Measurements from ENCODE around the gene RFLNA.

RFLNA gene

DNA sequence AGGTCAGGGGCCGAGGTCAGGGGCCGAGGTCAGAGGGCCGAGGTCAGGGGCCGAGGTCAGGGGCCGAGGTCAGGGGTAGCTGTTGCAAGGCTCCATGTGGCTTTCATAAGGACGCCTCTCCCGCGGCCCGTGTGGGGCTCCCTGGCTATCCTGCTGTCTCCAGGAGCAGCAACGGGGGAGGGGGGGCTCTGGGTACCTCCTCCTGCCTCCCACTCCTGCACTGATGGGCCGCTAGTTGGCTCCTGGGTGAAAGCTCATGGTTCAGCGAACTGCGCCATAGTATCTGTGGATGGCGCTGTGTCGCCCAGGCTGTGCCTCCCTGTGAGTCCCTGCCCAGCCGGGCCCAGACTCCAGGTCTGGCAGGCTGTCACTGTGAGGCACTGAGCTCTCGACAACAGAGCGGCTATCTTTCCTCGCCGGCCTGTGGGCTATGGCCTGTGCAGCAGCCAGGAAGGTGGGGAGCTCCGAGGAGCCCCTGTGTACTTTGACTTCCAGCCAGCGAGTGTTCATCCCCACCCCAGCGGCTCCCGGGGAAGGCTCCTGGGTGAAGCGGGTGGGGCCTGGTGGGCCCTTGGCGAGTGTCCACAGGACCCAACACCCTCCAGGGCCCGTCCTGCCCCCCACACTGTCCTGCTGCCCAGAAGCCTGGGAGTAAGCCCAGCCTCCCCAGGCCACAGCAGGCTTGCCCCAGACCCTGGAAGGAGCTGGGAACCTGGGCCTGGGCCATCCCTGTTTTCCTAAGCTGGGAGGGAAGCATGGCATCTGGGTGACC lies 8.1 kb downstream of the RFLNA start:
- Histone ChIP-seq H3K27ac (ENCODE audit: low read depth, low read length) (no peak overlapping the region), H3K36me3 (ENCODE audit: control insufficient read depth in 1 of 2, insufficient read depth in 2 of 2, low read length in 2 of 2) (peaks cover 0 to 14% of the 10 kb centered on the region in 2 donors), H3K4me1 (ENCODE audit: control insufficient read depth in 1 of 2, insufficient read depth in 2 of 2, low read length in 2 of 2) (no peaks in the 10 kb centered on the region), H3K9me3 (ENCODE audit: control insufficient read depth in 1 of 2, low read length in 2 of 2) (no peaks in the 10 kb centered on the region), H3K4me3 (ENCODE audit: low read depth in 1 of 2, low read length in 2 of 2) (no peak overlapping the region), H3K9ac (ENCODE audit: low read depth in 1 of 2, low read length in 2 of 2) (no peak overlapping the region), H3K27me3 (ENCODE audit: control insufficient read depth in 1 of 2, insufficient read depth in 2 of 2, low read length in 2 of 2) (no peaks in the 10 kb centered on the region)

DNA sequence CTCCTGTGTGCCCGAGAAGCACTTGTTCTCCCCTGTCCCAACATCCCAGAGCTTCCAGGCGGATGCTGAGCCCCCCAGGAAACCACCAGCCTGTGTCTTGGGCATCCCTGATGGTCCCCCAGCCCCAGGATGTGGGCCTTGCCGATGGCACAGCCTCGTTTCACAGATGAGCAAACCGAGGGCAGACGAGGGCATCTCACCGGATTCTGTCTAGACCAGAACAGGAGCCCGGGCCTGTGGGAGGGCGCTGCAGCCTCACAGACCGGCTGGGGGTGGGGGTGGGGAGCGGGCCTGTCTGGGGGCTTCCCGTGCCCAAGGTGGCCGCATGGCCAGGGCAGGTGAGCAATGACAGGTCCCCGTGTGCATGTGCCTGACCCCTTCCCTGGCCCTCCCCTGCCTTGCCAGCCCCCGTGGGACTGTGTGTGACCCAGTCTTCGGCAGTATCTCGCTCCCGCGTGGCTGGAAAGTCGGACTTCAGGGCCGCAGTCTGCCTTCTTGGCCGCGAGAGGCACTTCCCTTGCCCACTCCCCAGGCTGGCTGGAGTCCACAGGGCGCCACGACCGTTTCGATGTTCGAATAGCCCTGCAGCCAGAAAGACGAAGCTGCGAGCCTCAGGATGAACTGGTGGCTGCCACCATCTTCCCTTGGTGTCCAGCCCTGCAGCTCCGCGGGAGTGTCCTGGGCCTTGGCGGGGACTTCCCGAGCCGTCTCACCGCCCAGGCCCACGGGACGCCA lies 8.9 kb downstream of the RFLNA start:
- no peak overlapping the region for H3K27ac ChIP-seq (ENCODE audit: low read depth, low read length)
- no peaks in the 10 kb centered on the region for H3K9me3 ChIP-seq (ENCODE audit: control insufficient read depth in 1 of 2, low read length in 2 of 2)
- peaks cover 0 to 14% of the 10 kb centered on the region in 2 donors for H3K36me3 ChIP-seq (ENCODE audit: control insufficient read depth in 1 of 2, insufficient read depth in 2 of 2, low read length in 2 of 2)
- no peak overlapping the region for H3K4me3 ChIP-seq (ENCODE audit: low read depth in 1 of 2, low read length in 2 of 2)
- H3K9ac ChIP-seq (ENCODE audit: low read depth in 1 of 2, low read length in 2 of 2), result no peak overlapping the region
- H3K4me1 ChIP-seq (ENCODE audit: control insufficient read depth in 1 of 2, insufficient read depth in 2 of 2, low read length in 2 of 2), result no peaks in the 10 kb centered on the region
- no peaks in the 10 kb centered on the region for H3K27me3 ChIP-seq (ENCODE audit: control insufficient read depth in 1 of 2, insufficient read depth in 2 of 2, low read length in 2 of 2)

DNA sequence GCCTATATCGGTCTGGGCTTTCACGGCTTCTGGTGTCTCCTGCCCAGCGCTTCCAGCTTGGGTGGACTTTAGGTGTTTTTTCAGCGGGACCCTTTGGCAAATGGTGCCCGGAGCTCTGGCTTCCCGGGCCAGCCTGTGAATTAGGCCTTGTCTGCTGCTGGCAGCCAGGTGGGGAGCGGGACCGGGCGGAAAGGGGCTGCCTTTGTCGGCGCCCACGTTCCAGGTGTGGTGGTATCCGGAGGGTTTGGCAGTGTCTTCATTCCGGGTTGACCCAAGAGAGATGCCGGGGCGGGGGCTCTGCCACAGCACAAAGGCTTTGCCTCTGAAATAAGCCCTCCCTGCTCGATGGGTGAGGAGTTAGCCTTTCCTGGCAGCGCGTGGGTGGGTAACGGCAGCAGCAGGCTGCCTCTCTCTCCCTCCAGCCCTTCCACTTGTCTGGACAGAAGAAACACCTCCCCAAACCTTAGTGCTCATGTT lies 9.5 kb downstream of the RFLNA start:
- H3K27ac ChIP-seq (ENCODE audit: low read depth, low read length), result no peak overlapping the region
- no peaks in the 10 kb centered on the region for H3K9me3 ChIP-seq (ENCODE audit: control insufficient read depth in 1 of 2, low read length in 2 of 2)
- H3K4me3 ChIP-seq (ENCODE audit: low read depth in 1 of 2, low read length in 2 of 2), result no peak overlapping the region

DNA sequence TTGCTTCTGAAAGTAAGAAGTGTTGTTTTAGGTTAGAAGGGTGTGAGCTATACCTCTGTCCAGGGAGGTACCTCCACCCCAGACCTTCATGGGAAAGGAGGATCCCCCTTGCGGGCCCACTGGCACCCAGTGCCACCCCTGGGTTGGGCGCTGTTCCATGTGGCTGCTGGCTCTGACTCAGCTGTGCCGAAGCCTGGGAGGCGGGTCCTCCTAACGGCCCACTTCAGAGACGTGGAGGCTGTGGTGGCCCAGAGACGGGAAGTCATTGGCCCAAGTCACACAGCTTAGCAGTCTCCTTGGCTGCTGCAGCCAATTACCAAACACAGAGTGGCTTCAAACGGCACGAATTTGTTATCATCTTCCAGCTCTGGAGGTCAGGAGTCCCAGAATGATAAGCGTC lies 10.2 kb downstream of the RFLNA start:
- H3K27ac ChIP-seq (ENCODE audit: low read depth, low read length), result no peak overlapping the region
- H3K4me1 ChIP-seq (ENCODE audit: control insufficient read depth in 1 of 2, insufficient read depth in 2 of 2, low read length in 2 of 2), result no peaks in the 10 kb centered on the region
- H3K36me3 ChIP-seq (ENCODE audit: control insufficient read depth in 1 of 2, insufficient read depth in 2 of 2, low read length in 2 of 2), result peaks cover 0 to 13% of the 10 kb centered on the region in 2 donors
- no peaks in the 10 kb centered on the region for H3K9me3 ChIP-seq (ENCODE audit: control insufficient read depth in 1 of 2, low read length in 2 of 2)
- no peak overlapping the region for H3K9ac ChIP-seq (ENCODE audit: low read depth in 1 of 2, low read length in 2 of 2)
- H3K27me3 ChIP-seq (ENCODE audit: control insufficient read depth in 1 of 2, insufficient read depth in 2 of 2, low read length in 2 of 2), result no peaks in the 10 kb centered on the region
- H3K4me3 ChIP-seq (ENCODE audit: low read depth in 1 of 2, low read length in 2 of 2), result no peak overlapping the region

More for the DNA sequence above, 9.5 kb downstream of the RFLNA start:
- H3K36me3 ChIP-seq (ENCODE audit: control insufficient read depth in 1 of 2, insufficient read depth in 2 of 2, low read length in 2 of 2), result peaks cover 0 to 14% of the 10 kb centered on the region in 2 donors
- H3K4me1 ChIP-seq (ENCODE audit: control insufficient read depth in 1 of 2, insufficient read depth in 2 of 2, low read length in 2 of 2), result no peaks in the 10 kb centered on the region
- H3K9ac ChIP-seq (ENCODE audit: low read depth in 1 of 2, low read length in 2 of 2), result no peak overlapping the region
- no peaks in the 10 kb centered on the region for H3K27me3 ChIP-seq (ENCODE audit: control insufficient read depth in 1 of 2, insufficient read depth in 2 of 2, low read length in 2 of 2)

DNA sequence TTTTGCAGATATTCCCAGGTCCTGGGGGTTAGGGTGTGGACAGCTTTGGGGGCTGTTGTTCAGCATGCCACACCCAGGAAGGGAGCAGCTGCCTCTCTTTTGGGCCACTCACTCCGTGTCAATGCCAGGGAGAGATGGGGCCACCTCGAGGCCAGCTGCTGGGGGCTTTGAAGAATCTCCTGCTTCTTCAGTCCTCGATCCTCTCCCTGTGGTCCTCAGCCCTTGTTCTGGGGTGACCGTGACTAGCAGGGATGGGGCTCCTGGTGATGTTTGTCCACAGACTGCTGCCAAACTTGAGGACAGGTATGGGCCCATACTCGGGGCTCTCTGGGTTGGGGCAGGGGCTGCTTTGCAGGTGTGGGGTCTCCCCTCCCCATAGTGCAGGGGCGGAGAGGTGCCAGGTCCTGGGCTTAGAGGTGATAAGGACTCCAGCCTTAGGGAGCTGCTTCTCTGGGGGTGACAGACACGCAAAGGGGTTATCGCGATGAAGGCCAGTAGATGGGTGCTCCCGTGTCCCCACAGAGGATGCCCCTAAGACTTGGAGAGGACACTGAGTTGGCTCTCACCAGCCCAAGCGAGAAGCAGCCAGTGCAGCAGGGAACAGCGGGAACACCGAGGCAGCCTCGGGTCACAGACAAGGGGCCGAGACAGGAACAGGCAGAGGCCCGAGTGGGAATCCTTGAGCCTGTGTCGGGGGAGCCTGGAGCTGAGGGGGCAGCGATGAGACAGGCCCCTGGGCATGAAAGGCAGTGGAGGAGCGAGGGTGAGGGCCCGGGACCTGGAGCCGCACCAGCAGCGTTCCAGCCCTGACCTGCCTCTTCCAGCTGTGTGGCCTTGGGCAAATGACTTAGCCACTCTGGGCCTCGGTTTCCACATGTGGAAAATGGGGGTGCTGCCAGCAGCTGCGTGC lies 11.1 kb downstream of the RFLNA start:
- Histone ChIP-seq H3K27ac (ENCODE audit: low read depth, low read length) (no peak overlapping the region), H3K9ac (ENCODE audit: low read depth in 1 of 2, low read length in 2 of 2) (no peak overlapping the region), H3K4me1 (ENCODE audit: control insufficient read depth in 1 of 2, insufficient read depth in 2 of 2, low read length in 2 of 2) (no peaks in the 10 kb centered on the region), H3K9me3 (ENCODE audit: control insufficient read depth in 1 of 2, low read length in 2 of 2) (no peaks in the 10 kb centered on the region), H3K4me3 (ENCODE audit: low read depth in 1 of 2, low read length in 2 of 2) (no peak overlapping the region), H3K36me3 (ENCODE audit: control insufficient read depth in 1 of 2, insufficient read depth in 2 of 2, low read length in 2 of 2) (peaks cover 0 to 5% of the 10 kb centered on the region in 2 donors), H3K27me3 (ENCODE audit: control insufficient read depth in 1 of 2, insufficient read depth in 2 of 2, low read length in 2 of 2) (no peaks in the 10 kb centered on the region)

DNA sequence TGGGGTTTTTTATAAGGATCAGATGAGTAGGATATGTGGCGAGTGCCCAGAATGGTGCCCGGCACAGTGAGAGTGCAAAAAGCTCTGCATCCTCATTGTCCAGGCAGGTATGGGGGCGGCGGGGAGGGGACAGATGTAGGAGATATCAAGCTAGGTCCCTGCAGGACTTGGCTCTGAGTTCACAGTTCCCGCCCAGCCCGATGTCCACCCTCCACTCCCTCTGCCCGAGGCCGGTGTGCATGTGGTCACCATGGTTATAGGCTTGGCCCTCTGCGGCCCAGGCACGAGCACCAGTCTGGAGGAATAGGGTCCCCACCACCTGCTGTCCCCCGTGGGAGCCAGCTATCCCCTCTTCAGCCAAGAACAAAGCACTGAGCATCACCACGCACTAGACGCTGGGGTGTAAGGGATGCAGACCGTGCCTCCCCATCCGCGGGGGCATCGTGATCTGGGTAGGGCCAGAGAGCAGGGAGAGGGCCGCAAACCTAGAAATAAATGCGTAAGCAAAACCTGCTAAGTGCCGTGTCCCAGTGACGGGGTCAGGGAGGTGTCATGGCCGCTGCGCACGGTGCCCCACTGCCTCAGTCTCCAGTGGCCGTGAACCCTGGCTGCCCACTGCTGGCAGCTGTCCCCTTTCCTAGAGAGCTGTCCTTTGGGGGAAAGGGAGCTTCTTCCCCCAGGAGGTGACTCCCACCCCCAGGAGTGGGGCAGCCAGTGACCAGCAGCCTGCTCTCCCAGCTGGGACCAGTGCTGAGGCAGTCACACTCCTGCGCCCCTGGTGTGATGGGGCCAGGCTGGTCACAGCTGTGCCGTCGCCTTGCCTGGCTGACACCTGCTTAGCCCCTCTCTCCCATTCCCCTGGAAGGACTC lies 12.0 kb downstream of the RFLNA start:
- Histone ChIP-seq H3K4me1 (ENCODE audit: control insufficient read depth in 1 of 2, insufficient read depth in 2 of 2, low read length in 2 of 2) (no peaks in the 10 kb centered on the region), H3K27me3 (ENCODE audit: control insufficient read depth in 1 of 2, insufficient read depth in 2 of 2, low read length in 2 of 2) (no peaks in the 10 kb centered on the region), H3K9ac (ENCODE audit: low read depth in 1 of 2, low read length in 2 of 2) (no peak overlapping the region), H3K9me3 (ENCODE audit: control insufficient read depth in 1 of 2, low read length in 2 of 2) (no peaks in the 10 kb centered on the region), H3K36me3 (ENCODE audit: control insufficient read depth in 1 of 2, insufficient read depth in 2 of 2, low read length in 2 of 2) (no peaks in the 10 kb centered on the region), H3K27ac (ENCODE audit: low read depth, low read length) (no peak overlapping the region), H3K4me3 (ENCODE audit: low read depth in 1 of 2, low read length in 2 of 2) (no peak overlapping the region)

DNA sequence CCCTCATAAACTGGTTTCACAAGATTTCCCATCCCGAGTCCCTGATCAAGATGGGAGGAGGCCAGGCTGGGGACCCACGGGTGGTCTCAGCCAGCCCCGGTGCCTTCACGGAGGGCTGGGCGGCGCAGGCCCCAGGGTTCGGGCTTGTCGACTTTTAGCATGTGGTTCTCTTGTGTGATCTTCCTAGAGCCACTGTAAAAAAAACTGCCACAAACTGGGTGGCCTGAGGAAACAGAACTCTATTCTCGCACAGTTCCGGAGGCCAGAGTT lies 12.6 kb downstream of the RFLNA start:
- no peak overlapping the region for H3K9ac ChIP-seq (ENCODE audit: low read depth in 1 of 2, low read length in 2 of 2)
- no peak overlapping the region for H3K27ac ChIP-seq (ENCODE audit: low read depth, low read length)
- H3K4me1 ChIP-seq (ENCODE audit: control insufficient read depth in 1 of 2, insufficient read depth in 2 of 2, low read length in 2 of 2), result no peaks in the 10 kb centered on the region
- H3K36me3 ChIP-seq (ENCODE audit: control insufficient read depth in 1 of 2, insufficient read depth in 2 of 2, low read length in 2 of 2), result no peaks in the 10 kb centered on the region
- no peaks in the 10 kb centered on the region for H3K9me3 ChIP-seq (ENCODE audit: control insufficient read depth in 1 of 2, low read length in 2 of 2)
- H3K4me3 ChIP-seq (ENCODE audit: low read depth in 1 of 2, low read length in 2 of 2), result no peak overlapping the region
- H3K27me3 ChIP-seq (ENCODE audit: control insufficient read depth in 1 of 2, insufficient read depth in 2 of 2, low read length in 2 of 2), result no peaks in the 10 kb centered on the region

DNA sequence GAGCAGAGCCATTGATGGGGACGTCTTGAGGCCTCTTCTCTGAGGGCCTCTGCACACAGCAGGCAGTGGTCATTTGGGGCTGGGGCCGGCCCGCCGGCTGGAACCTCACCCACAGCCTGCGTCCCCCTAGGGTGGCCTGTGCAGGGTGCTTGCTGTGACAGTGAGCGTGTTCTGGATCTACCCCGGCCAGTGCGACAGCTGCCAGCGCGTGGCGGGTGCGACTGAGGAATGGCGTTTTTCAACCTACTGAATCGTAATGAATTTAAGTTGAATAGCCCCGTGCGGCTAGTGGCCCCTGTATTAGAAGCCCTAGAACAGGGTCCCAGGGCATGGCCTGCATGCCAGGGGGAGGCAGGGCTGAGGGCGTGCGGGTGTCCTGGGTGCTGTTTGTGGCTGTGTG lies 13.8 kb downstream of the RFLNA start:
- no peaks in the 10 kb centered on the region for H3K9me3 ChIP-seq (ENCODE audit: control insufficient read depth in 1 of 2, low read length in 2 of 2)
- no peak overlapping the region for H3K27ac ChIP-seq (ENCODE audit: low read depth, low read length)
- peaks cover 0 to 2% of the 10 kb centered on the region in 2 donors for H3K36me3 ChIP-seq (ENCODE audit: control insufficient read depth in 1 of 2, insufficient read depth in 2 of 2, low read length in 2 of 2)
- H3K9ac ChIP-seq (ENCODE audit: low read depth in 1 of 2, low read length in 2 of 2), result no peak overlapping the region
- H3K27me3 ChIP-seq (ENCODE audit: control insufficient read depth in 1 of 2, insufficient read depth in 2 of 2, low read length in 2 of 2), result no peaks in the 10 kb centered on the region
- no peaks in the 10 kb centered on the region for H3K4me1 ChIP-seq (ENCODE audit: control insufficient read depth in 1 of 2, insufficient read depth in 2 of 2, low read length in 2 of 2)
- no peak overlapping the region for H3K4me3 ChIP-seq (ENCODE audit: low read depth in 1 of 2, low read length in 2 of 2)

DNA sequence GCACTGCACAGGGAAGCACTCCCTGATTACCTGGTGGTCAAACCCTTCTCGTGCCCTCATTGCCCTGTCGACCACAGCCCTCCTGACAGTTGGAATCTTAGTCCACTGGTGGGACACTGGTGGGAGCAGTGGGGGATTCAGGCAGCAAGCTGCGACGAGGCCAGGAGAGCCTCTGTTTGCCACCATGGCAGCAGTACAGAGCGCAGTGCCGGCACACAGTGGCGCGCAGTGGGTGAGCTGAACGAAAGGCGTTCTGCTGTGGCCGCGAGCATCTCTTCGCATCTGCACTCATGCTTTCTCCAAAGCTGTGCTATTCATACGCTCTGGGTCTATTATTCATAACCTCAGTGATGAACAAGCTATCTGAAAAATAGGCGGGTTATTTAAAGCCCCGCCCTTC lies 14.3 kb downstream of the RFLNA start:
- no peaks in the 10 kb centered on the region for H3K9me3 ChIP-seq (ENCODE audit: control insufficient read depth in 1 of 2, low read length in 2 of 2)
- peaks cover 0 to 7% of the 10 kb centered on the region in 2 donors for H3K36me3 ChIP-seq (ENCODE audit: control insufficient read depth in 1 of 2, insufficient read depth in 2 of 2, low read length in 2 of 2)
- H3K4me3 ChIP-seq (ENCODE audit: low read depth in 1 of 2, low read length in 2 of 2), result no peak overlapping the region
- H3K27ac ChIP-seq (ENCODE audit: low read depth, low read length), result no peak overlapping the region
- H3K27me3 ChIP-seq (ENCODE audit: control insufficient read depth in 1 of 2, insufficient read depth in 2 of 2, low read length in 2 of 2), result no peaks in the 10 kb centered on the region
- no peak overlapping the region for H3K9ac ChIP-seq (ENCODE audit: low read depth in 1 of 2, low read length in 2 of 2)
- no peaks in the 10 kb centered on the region for H3K4me1 ChIP-seq (ENCODE audit: control insufficient read depth in 1 of 2, insufficient read depth in 2 of 2, low read length in 2 of 2)

All from duodenal mucosa (tissue), 2 donors.